Measurements from ENCODE around the gene TIGD6.

Gene TIGD6

GRCh38 chr5:150000256-150000989 lies at the start of gene TIGD6, which contains the start of gene HMGXB3:
Gene TIGD6, minus strand, starts transcription at chr5:150000654. Its CDS starts 4,306 bp downstream, at chr5:149996348.
Gene HMGXB3, plus strand, starts transcription at chr5:150000739. Its CDS starts 4,114 bp downstream, at chr5:150004853.
- peak within 1 kb of the TSS; percentile 92 for H3K4me3 ChIP-seq (ENCODE audit: insufficient read length, low read depth)
- no peaks in the 10 kb centered on the region for H3K9me3 ChIP-seq (ENCODE audit: insufficient read depth, low read length)
- no peaks in the 10 kb centered on the region for H3K27me3 ChIP-seq (ENCODE audit: insufficient read depth, insufficient read length)
- TF ChIP-seq SUZ12 (IDR thresholded peaks at IDR 0.05; ENCODE audit: extremely low read depth, insufficient read depth, insufficient read length) (no peak), ZNF274 (IDR thresholded peaks at IDR 0.05; ENCODE audit: low read depth, low read length) (no peak), YY1 (IDR thresholded peaks at IDR 0.05; ENCODE audit: insufficient read depth, insufficient read length) (no peak)
- peaks cover 2% of the 10 kb centered on the region for H3K4me1 ChIP-seq (ENCODE audit: insufficient read depth, insufficient read length)
- H3K36me3 ChIP-seq (ENCODE audit: insufficient read depth, insufficient read length, low read length), result peaks cover 20% of the 10 kb centered on the region
- peak within 1 kb of the TSS; percentile 94 for H3K9ac ChIP-seq (ENCODE audit: insufficient read length, low read depth)
- DNase-seq (ENCODE audit: low read depth, low spot score), result peak; percentile 84

DNA sequence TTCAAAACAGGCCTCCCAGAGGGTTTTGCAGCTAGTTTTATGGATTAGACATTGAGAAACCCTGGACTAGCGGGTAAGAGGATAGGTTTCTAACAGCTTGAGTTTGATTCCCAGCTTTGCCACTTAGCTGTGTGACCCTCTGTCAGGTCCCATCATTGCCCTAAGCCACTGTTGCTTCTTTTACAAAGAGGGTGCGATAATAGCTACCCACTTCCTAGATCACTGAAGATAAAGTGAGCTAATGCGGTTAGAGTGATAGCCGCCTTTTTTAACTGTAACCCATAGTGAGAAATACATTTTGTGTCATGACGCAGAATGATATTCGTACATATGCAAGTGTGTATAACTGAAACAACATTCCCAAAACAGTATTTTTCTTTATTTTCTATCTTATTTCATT lies 45.6 kb upstream of the TIGD6 start:
- Histone ChIP-seq H3K9me3 (ENCODE audit: insufficient read depth, low read length) (no peaks in the 10 kb centered on the region), H3K4me3 (ENCODE audit: insufficient read length, low read depth) (no peak overlapping the region), H3K9ac (ENCODE audit: insufficient read length, low read depth) (no peak overlapping the region), H3K36me3 (ENCODE audit: insufficient read depth, insufficient read length, low read length) (peaks cover 90% of the 10 kb centered on the region), H3K4me1 (ENCODE audit: insufficient read depth, insufficient read length) (peaks cover 2% of the 10 kb centered on the region), H3K27me3 (ENCODE audit: insufficient read depth, insufficient read length) (no peaks in the 10 kb centered on the region)
- no peak for DNase-seq (ENCODE audit: low read depth, low spot score)
- TF ChIP-seq SUZ12 (IDR thresholded peaks at IDR 0.05; ENCODE audit: extremely low read depth, insufficient read depth, insufficient read length) (no peak), YY1 (IDR thresholded peaks at IDR 0.05; ENCODE audit: insufficient read depth, insufficient read length) (no peak), ZNF274 (IDR thresholded peaks at IDR 0.05; ENCODE audit: low read depth, low read length) (no peak)

GRCh38 chr5:150045549-150045948 lies 45.1 kb upstream of the TIGD6 start:
- Histone ChIP-seq H3K9ac (ENCODE audit: insufficient read length, low read depth) (no peak overlapping the region), H3K9me3 (ENCODE audit: insufficient read depth, low read length) (no peaks in the 10 kb centered on the region), H3K27me3 (ENCODE audit: insufficient read depth, insufficient read length) (no peaks in the 10 kb centered on the region), H3K4me3 (ENCODE audit: insufficient read length, low read depth) (no peak overlapping the region), H3K36me3 (ENCODE audit: insufficient read depth, insufficient read length, low read length) (peaks cover 90% of the 10 kb centered on the region), H3K4me1 (ENCODE audit: insufficient read depth, insufficient read length) (peaks cover 2% of the 10 kb centered on the region)
- DNase-seq (ENCODE audit: low read depth, low spot score), result no peak
- no peak for TF ChIP-seq ZNF274 (IDR thresholded peaks at IDR 0.05; ENCODE audit: low read depth, low read length)
- no peak for TF ChIP-seq YY1 (IDR thresholded peaks at IDR 0.05; ENCODE audit: insufficient read depth, insufficient read length)
- no peak for TF ChIP-seq SUZ12 (IDR thresholded peaks at IDR 0.05; ENCODE audit: extremely low read depth, insufficient read depth, insufficient read length)

DNA sequence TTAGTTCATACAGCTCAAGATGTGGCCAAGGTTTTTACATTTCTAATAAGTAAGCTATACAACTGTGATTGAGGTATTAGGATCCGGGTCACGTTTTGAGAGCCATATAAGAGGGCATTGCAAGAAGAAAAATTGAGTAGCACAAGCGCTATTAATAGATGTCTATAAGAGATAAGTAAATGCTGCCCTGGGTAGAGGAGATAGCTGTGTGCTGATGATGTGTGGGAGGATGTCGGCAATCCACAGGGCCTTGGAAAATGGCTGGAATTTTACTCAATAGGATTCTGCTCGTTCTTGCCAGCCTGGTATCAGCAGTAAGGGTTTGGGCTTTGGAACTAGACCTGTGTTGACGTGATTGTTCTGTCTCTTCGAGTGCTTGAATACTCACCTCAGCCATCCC lies 44.3 kb upstream of the TIGD6 start:
- no peak for TF ChIP-seq ZNF274 (IDR thresholded peaks at IDR 0.05; ENCODE audit: low read depth, low read length)
- TF ChIP-seq SUZ12 (IDR thresholded peaks at IDR 0.05; ENCODE audit: extremely low read depth, insufficient read depth, insufficient read length), result no peak
- TF ChIP-seq YY1 (IDR thresholded peaks at IDR 0.05; ENCODE audit: insufficient read depth, insufficient read length), result no peak
- H3K36me3 ChIP-seq (ENCODE audit: insufficient read depth, insufficient read length, low read length), result peaks cover 89% of the 10 kb centered on the region
- peaks cover 2% of the 10 kb centered on the region for H3K4me1 ChIP-seq (ENCODE audit: insufficient read depth, insufficient read length)
- no peaks in the 10 kb centered on the region for H3K27me3 ChIP-seq (ENCODE audit: insufficient read depth, insufficient read length)
- H3K4me3 ChIP-seq (ENCODE audit: insufficient read length, low read depth), result no peak overlapping the region
- DNase-seq (ENCODE audit: low read depth, low spot score), result no peak
- H3K9me3 ChIP-seq (ENCODE audit: insufficient read depth, low read length), result no peaks in the 10 kb centered on the region
- H3K9ac ChIP-seq (ENCODE audit: insufficient read length, low read depth), result no peak overlapping the region

DNA sequence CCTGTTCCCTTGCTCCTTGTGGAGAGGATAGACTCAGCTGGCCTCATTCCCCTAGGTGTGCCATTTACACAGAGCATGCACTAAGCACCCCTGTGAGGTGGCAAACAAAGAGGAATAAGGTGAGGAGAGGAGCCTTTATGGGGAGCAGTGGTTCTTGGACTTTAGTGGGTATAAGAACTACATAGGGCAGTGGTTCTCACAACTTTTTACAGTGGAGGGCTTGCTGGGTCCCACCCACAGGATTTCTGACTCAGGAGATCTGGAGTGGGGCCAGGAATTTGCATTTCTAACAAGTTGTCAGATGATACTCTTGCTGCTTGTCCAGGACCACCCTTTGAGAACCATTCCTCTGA lies 43.9 kb upstream of the TIGD6 start:
- Histone ChIP-seq H3K27me3 (ENCODE audit: insufficient read depth, insufficient read length) (no peaks in the 10 kb centered on the region), H3K36me3 (ENCODE audit: insufficient read depth, insufficient read length, low read length) (peaks cover 87% of the 10 kb centered on the region), H3K9ac (ENCODE audit: insufficient read length, low read depth) (no peak overlapping the region), H3K4me1 (ENCODE audit: insufficient read depth, insufficient read length) (peaks cover 2% of the 10 kb centered on the region), H3K9me3 (ENCODE audit: insufficient read depth, low read length) (no peaks in the 10 kb centered on the region), H3K4me3 (ENCODE audit: insufficient read length, low read depth) (no peak overlapping the region)
- no peak for TF ChIP-seq ZNF274 (IDR thresholded peaks at IDR 0.05; ENCODE audit: low read depth, low read length)
- TF ChIP-seq YY1 (IDR thresholded peaks at IDR 0.05; ENCODE audit: insufficient read depth, insufficient read length), result no peak
- TF ChIP-seq SUZ12 (IDR thresholded peaks at IDR 0.05; ENCODE audit: extremely low read depth, insufficient read depth, insufficient read length), result no peak
- DNase-seq (ENCODE audit: low read depth, low spot score), result no peak

DNA sequence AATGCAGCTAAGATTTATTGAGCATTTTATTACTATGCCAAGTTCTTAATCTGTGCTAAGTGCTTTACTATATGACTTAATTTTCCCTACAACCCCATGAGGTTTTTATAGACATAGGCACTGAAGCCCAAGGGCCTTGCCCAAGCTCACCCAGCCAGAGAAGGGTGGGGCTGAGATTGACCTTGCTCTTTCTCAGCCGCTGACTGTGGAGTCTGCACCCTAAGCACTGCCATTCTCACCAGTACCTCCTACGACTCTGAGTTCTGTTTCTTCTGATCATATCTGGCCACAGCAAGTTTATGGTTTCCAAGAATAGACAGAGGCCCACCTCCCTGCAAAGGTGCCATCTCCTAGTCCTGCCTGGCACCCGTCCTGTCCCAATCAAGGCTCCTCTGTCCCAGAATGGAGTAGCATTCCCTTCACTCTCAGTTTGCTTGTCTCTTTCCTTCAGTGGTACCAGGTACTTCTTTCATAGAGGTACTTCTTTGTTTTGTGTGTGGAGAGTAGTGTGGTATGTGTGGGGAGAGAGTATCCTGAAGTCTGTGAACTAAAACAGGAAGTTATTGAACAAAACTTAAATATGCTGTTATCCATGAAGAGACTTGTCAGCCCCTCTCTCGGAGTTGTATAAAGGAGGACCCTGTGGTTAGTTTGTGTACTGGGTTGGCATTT lies 43.3 kb upstream of the TIGD6 start:
- H3K9ac ChIP-seq (ENCODE audit: insufficient read length, low read depth), result no peak overlapping the region
- H3K9me3 ChIP-seq (ENCODE audit: insufficient read depth, low read length), result no peaks in the 10 kb centered on the region
- peaks cover 86% of the 10 kb centered on the region for H3K36me3 ChIP-seq (ENCODE audit: insufficient read depth, insufficient read length, low read length)
- H3K4me3 ChIP-seq (ENCODE audit: insufficient read length, low read depth), result no peak overlapping the region
- H3K27me3 ChIP-seq (ENCODE audit: insufficient read depth, insufficient read length), result no peaks in the 10 kb centered on the region
- peaks cover 2% of the 10 kb centered on the region for H3K4me1 ChIP-seq (ENCODE audit: insufficient read depth, insufficient read length)
- no peak for DNase-seq (ENCODE audit: low read depth, low spot score)
- TF ChIP-seq SUZ12 (IDR thresholded peaks at IDR 0.05; ENCODE audit: extremely low read depth, insufficient read depth, insufficient read length) (no peak), ZNF274 (IDR thresholded peaks at IDR 0.05; ENCODE audit: low read depth, low read length) (no peak), YY1 (IDR thresholded peaks at IDR 0.05; ENCODE audit: insufficient read depth, insufficient read length) (no peak)

DNA sequence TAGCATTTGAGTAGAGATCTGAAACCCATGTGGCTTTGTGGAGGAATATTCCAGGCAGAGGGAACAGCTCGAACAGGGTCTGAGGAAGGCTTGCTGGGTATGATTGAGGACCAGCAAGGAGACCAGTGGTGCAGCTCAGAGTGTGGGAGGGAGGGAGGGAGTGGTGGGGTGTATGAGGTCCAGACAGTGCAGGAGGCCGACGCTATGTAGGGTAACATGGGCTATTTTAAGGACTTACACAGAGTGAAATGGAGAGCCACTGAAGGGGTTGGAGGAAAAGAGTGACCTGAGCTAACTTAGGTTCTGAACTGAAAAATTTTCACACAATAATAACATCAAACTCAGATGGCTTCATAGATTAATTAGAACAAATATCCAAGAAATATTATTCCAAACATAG lies 42.0 kb upstream of the TIGD6 start:
- DNase-seq (ENCODE audit: low read depth, low spot score), result no peak
- Histone ChIP-seq H3K9ac (ENCODE audit: insufficient read length, low read depth) (no peak overlapping the region), H3K9me3 (ENCODE audit: insufficient read depth, low read length) (no peaks in the 10 kb centered on the region), H3K4me3 (ENCODE audit: insufficient read length, low read depth) (no peak overlapping the region), H3K4me1 (ENCODE audit: insufficient read depth, insufficient read length) (peaks cover 2% of the 10 kb centered on the region), H3K36me3 (ENCODE audit: insufficient read depth, insufficient read length, low read length) (peaks cover 85% of the 10 kb centered on the region), H3K27me3 (ENCODE audit: insufficient read depth, insufficient read length) (no peaks in the 10 kb centered on the region)
- TF ChIP-seq SUZ12 (IDR thresholded peaks at IDR 0.05; ENCODE audit: extremely low read depth, insufficient read depth, insufficient read length) (no peak), YY1 (IDR thresholded peaks at IDR 0.05; ENCODE audit: insufficient read depth, insufficient read length) (no peak), ZNF274 (IDR thresholded peaks at IDR 0.05; ENCODE audit: low read depth, low read length) (no peak)

All from NT2/D1 (cell line).